HG03103 (cell line): ENCODE results near the gene ASS1.

Experiments used
- ATAC-seq: cut with Tn5 transposase; IDR thresholded peaks from one replicate; pipeline ENCODE4 v1.9.1; 2021; ENCODE audit warnings: low read depth; ENCODE audit not compliant: unreplicated experiment

Gene ASS1

GRCh38 chr9:130470269-130470668 lies 25.5 kb downstream of the ASS1 start:
- no peak for ATAC-seq

DNA sequence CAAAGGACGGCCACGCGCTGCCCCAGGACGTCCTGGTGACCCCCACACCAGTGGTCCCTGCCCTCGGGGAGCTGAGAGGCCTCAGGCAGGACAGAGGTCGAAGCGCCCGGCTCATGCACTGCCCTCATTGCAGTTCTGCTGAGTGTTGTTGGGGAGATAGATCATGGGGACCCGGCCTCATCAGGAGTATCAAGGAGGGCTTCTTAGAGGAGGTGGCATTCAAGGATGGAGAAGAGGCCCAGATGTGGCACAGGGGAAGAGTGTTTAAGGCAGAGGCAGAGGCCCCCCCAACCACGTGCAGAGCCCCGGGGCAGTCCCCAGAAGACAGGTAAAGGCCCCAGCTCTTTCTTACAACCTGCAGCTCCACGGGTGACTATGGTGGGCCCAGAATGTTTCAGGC lies 26.2 kb downstream of the ASS1 start:
- no peak for ATAC-seq

GRCh38 chr9:130471411-130472183 lies 26.8 kb downstream of the ASS1 start:
- ATAC-seq: no peak

- no peak for ATAC-seq
Observed at GRCh38 chr9:130472184-130472705, 27.5 kb downstream of the ASS1 start.

DNA sequence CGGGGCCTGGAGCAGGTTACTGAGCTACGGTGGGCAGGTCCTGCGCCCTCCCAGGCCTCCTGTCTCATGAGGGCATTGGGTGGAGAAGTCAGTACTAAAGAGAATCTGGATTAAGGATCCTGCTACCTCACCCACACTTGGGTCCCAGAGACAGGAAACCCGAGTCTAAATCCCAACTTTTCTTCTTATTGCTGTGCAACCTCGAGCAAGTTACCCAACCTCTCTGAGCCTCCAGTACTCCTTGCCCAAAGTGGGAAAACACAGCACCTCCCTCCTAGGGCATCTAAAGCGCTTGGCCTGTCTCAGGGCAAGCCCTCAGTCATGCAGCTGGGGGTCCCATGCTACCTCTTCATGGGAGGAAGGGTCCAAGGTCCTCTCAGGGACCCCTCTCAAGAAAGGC lies 28.2 kb downstream of the ASS1 start:
- no peak for ATAC-seq

DNA sequence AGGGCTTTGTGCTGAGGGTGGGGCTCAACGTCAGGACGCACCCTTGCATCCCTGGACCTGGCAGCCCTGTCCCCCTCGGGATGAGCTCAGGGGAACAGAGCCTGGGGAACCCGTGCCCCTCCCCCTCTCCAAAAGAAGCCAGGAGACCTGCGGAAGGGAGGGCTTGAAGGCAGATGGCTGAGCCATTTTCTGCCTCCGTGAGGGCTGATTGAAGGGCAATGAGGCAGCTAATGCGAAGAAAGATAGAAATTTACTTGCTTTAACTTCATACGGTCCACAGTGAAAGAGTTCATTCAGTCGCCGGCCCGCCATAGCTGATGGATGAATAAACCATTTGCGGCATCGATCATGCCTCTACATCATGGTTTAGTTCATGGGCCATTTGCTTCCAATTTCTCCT lies 28.8 kb downstream of the ASS1 start:
- ATAC-seq: no peak

GRCh38 chr9:130474106-130474505 lies 29.3 kb downstream of the ASS1 start:
- ATAC-seq: no peak

DNA sequence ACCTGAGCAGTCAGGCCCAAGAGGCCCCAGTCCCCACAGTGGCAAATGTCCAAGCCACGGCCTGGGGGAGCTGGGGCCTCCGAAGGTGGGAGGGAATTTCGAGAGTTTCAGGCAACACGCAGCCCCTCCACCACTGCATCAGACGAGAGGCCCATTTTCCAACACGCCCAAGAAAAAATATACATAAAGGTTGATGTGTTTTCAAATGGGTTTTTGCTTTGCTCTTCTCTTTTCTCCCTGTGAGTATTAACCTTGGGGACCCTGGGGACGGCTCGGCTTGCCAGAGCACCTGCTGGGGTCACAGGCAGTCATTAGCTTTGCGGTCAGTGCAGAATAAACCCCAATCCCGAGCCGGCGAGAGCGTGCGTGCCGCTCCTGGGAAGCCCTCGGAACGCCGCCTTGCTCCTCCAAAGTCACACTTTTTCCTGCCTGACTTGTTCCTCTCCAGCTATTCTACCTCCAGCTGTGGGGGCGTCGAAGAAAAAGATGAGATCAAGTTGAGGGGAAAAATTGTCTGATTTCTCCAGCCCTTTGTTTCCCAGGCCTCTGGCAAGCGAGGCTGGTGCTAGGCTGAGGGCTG lies 31.5 kb downstream of the ASS1 start:
- ATAC-seq: no peak

DNA sequence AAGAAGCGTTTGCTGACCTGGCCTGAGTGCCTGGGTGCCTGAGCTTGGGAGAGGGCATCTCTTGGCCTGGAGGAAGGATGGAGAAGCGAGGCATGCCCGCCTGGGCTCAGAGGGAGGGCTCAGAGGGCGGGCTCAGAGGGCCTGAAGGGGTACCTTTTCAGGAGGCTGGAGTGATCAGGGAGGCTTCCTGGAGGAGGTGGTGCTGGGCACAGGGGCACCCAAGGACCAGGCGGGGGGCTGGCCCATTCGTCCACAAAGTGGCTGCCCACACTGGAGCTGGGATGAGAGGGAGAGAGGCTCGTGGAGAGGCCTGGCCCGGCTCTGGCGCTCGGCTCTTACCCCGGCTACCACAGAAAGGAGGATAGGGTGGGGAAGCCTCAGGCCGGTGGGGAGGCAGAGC lies 32.8 kb downstream of the ASS1 start:
- ATAC-seq: no peak

DNA sequence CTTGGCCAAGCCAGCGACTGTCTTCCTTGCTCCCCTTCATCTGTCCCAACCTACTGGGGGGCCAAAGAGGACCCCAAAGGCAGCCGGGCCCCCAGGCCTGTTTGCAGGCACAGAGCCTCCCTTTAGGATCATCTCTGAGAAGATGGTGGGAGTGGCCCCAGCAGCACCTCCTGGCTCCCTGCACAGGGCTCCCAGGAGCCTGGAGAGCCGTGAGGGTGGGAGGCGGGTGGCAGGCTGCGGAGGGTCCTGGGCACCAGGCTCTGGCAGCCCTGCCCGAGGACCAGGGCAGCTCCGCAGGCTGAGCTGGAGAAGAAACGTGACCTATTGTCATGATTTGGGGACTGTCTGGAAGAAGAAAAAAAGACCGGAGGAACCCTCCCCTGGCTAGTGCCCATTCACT lies 33.4 kb downstream of the ASS1 start:
- ATAC-seq: no peak

DNA sequence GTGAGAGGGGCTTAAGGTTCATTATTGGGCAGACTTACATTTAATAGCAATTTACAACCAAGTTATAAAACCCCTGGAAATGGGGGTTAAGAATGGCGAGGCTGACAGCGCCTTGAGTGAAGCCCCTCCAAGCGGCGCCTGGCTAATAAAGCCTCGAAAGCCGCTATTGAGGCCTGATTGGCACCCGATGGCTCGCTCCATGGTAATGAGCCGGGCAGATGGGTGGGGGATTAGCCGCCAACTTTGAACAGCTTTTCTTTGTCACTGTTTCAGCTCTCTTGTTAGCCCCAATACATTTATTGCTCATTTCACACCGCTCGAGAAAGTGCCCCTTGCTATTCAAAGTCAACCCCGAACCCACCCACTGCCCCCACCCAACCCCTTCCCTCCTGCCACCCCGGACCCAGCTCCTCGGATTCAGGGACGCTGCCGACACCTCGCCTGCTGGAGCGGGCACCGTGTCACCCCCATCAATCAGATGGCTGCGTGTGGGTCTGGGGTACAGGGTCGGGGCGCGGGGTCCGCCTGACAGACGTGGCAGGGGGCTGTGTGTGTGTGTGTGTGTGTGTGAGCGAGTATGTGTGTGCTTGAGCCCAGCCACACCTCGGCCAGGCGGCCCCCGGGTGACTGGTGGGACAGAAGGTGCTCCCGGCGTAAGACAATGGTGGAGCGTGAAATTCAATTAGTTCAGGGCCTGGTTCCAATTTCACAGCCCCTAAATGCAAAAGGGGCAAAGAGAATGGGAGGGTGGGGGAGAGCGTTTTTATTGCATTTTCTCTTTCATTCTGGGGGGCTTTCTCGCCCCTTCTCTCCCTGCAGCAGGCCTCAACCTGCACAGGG lies 34.2 kb downstream of the ASS1 start:
- no peak for ATAC-seq

- no peak for ATAC-seq
Observed at GRCh38 chr9:130479587-130479986, 34.8 kb downstream of the ASS1 start.

DNA sequence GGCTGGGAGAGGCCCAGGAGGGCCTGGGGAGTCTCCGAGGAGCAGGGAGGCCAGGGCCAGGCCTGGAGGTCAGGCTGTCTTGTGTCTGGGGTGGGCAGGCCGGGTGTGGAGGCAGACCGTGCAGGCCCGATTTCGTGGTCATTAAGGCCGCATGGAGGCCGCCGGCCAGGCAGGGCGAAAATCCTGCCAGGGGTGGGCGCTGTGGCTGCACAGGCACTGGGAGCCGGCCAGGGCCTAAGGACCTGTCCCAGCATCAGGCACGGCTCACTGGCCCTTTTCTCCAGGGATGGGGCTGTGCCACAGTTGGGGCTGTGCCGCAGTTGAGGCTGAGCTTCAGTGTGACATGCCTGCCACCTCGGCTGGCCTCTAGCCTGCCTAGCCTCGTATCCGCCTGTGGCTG lies 35.9 kb downstream of the ASS1 start:
- no peak for ATAC-seq

DNA sequence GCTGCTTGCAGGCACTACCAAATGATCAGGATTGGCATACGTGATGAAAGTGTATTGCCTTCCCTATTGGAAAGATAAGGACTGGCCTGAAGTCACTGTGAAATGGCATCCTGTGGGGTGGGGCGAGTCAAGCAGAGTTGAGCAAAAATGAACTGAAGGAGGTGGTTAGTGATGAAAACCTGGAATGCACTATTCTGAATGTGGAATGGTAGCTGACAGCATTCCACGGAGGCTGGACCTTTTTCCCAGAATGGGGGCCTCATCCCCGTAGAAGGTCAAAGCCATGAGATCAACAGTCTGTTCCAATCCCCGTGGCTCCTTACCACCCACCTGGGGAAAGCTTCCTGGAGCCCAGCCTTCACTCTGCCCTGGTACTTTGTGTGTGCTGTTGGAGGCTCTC lies 37.7 kb downstream of the ASS1 start:
- ATAC-seq: no peak

DNA sequence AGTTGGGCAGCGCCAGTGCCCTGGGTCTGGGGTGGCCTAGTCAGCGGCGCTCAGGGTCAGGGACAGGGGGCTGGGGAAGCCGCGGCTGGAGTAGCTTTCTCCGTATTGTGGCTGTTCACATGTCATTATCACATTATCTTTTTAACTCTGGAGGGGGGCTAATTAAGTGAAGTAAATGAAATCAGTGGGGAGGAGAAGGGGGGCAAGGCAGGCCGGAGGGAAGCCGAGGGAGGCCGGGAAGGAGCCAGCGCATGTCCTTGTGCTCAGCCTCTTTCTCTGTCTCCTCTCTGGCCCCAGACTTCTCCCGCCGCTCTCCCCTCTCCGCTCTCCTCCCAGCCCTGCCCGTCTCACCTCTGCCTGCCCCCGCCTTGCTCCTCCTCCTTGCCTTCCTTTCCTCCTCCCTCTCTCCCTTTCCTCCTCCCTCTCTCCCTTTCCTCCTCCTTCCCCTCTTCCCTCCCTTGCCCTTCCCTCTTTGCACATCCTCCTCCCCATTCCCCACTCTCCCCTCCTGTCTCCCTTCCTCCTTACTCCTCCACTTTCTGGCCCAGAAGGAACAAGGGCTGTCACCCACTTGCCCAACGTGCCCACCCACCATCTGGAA lies 38.7 kb downstream of the ASS1 start:
- ATAC-seq: no peak

GRCh38 chr9:130484362-130485072 lies 39.8 kb downstream of the ASS1 start:
- no peak for ATAC-seq

DNA sequence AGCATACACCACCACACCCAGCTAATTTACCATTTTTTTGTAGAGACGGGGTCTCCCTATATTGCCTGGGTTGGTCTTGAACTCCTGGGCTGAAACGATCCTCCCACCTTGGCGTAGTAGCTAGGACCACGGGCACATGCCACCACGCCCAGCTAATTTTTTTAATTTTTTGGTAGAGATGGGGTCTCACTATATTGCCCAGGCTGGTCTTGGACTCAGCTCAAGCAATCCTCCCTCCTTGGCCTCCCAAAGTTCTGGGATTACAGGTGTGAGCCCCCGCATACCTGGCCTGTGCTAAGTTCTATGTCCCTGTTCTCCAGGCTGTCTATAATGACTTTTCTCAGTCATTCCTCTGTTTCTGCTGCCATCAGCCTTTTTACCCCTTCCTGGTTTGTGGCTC lies 41.3 kb downstream of the ASS1 start:
- ATAC-seq: no peak

DNA sequence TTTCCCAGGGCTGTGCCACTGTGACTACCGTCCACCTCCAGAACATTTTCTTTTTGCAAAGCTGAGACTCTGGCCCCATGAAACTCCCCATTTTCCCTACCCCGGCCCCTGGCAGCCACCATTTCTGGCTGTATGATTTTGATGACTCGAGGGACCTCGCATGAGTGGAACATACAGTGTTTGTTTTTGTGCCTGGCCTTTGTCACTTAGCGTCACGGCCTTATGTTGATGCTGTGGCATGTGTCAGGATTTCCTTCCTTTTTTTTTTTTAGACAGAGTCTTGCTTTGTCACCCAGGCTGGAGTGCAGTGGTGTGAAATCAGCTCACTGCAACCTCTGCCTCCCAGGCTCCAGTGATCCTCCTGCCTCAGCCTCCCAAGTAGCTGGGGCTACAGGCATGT lies 42.7 kb downstream of the ASS1 start:
- ATAC-seq: no peak

GRCh38 chr9:130488621-130489330 lies 44.0 kb downstream of the ASS1 start:
- ATAC-seq: no peak

DNA sequence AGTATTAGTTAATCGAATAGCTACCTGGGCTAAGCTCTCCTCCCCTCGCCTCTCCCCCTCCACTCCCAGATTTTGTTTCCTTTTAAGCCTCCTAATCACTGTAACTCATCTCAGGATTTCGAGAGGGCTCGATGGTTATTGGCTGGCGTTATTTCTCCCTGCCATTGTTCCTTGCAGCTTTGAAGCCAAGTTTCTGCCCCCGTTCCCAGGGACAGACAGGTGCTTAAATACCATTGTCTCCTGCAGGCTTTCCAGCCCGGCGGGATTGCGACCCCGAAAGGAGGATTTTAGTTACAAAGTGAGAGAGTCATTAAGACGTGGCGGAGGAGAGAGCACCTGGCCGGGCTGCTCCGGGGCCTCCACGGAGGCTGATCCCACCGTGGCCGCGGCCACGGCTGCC lies 46.2 kb downstream of the ASS1 start:
- no peak for ATAC-seq
